Gastrocnemius medialis (tissue), 4 donors: ENCODE measurements around the gene CDH8. TPM values are rescaled to one million over a fixed set of nuclear protein-coding genes. Genes with fewer than 3 reads are reported as not detected.

Source experiments
- ATAC-seq, 2 donors: fragments of 150-250 bp; one replicate each; pipeline ENCODE4 v1.9.1; 2016
- DNase-seq, 2 donors: peaks; one replicate each; pipeline ENCODE4 v3.0.0-alpha.2; 2019
- H3K27ac ChIP-seq, 4 donors: fragments of 200-600 bp; sonication (generic); 1 replicate in 1 of 4; 2 replicates in 3 of 4; pipeline ENCODE4 v1.5.1; 2016 to 2018; ENCODE audit warnings: mild to moderate bottlenecking in 2 of 4, moderate library complexity in 1 of 4
- H3K27me3 ChIP-seq, 3 donors: fragments of 200-600 bp; sonication (generic) in 2 of 3; 1 replicate in 1 of 3; 2 replicates in 2 of 3; pipeline versions ENCODE4 v1.5.1 to v1.6.0; 2016 to 2019; ENCODE audit warnings: mild to moderate bottlenecking in 1 of 3, moderate library complexity in 1 of 3
- H3K36me3 ChIP-seq, 2 donors: fragments of 200-600 bp; sonication (generic) in 1 of 2; one replicate each; pipeline ENCODE4 v1.5.1; 2017 to 2018
- H3K4me1 ChIP-seq, 2 donors: fragments of 200-600 bp; sonication (generic) in 1 of 2; one replicate each; pipeline ENCODE4 v1.5.1; 2016 to 2017; ENCODE audit warnings: mild to moderate bottlenecking in 2 of 2
- H3K4me3 ChIP-seq, 4 donors: fragments of 200-600 bp; sonication (generic) in 3 of 4; 1 replicate in 1 of 4; 2 replicates in 3 of 4; pipeline ENCODE4 v1.5.1; 2016 to 2019; ENCODE audit warnings: mild to moderate bottlenecking in 2 of 4
- H3K9me3 ChIP-seq, 3 donors: fragments of 200-600 bp; sonication (generic) in 2 of 3; 1 replicate in 1 of 3; 2 replicates in 2 of 3; pipeline ENCODE4 v1.5.1; 2016 to 2019
- CTCF ChIP-seq, 5 experiments: fragments of 450-650 bp in 3 of 5; fragments of 200-600 bp in 2 of 5; sonication (generic) in 2 of 5; IDR thresholded peaks in 4 of 5; conservative IDR thresholded peaks in 1 of 5; 1 replicate in 4 of 5; 2 replicates in 1 of 5; pipeline ENCODE4 v1.5.1; 2016 to 2019; ENCODE audit warnings: antibody characterized with exemption in 5 of 5, mild to moderate bottlenecking in 3 of 5, moderate library complexity in 3 of 5
- POLR2A ChIP-seq, 2 donors: fragments of 450-650 bp; IDR thresholded peaks; one replicate each; pipeline ENCODE4 v1.6.1; 2017; ENCODE audit warnings: antibody characterized with exemption in 2 of 2, mild to moderate bottlenecking in 2 of 2, moderate library complexity in 2 of 2
- in situ Hi-C, 4 donors: fragments of 200-750 bp; cut with MboI; loops; one replicate each; pipeline versions ENCODE4 v1.15.0 to v1.8.0; 2017; ENCODE audit warnings: low sequenced_read_pairs in 4 of 4
- intact Hi-C: fragments of 100-400 bp; cut with DNase I; formaldehyde crosslinking; loops from one replicate; pipeline ENCODE4 v1.15.1; 2023; ENCODE audit warnings: low total_unique reads
- total RNA-seq, 4 donors: library from RNA; depleted of rRNA; stranded (reverse); fragments of >200 nt; gene quantifications; one replicate each; pipeline versions ENCODE4 v1.1.0 to v1.2.3, GENCODE V29; 2016

Gene CDH8
- total RNA-seq, 4 donors from 2014 or later = 0.04 to 0.20 (median 0.17) TPM; not detected in 1

GRCh38 chr16:62060089-62060488 is 23.9 kb upstream of the CDH8 start:
- in situ Hi-C loops (no loop called here), intact Hi-C loops (no loop called here)
- no peaks in the 10 kb centered on the region for H3K9me3 ChIP-seq
- H3K27me3 ChIP-seq = no peaks in the 10 kb centered on the region
- H3K4me1 ChIP-seq = no peaks in the 10 kb centered on the region
- H3K36me3 ChIP-seq = no peaks in the 10 kb centered on the region
- H3K27ac ChIP-seq = no peak overlapping the region
- TF ChIP-seq CTCF (IDR thresholded peaks at IDR 0.05 in 4 of 5, conservative IDR thresholded peaks at IDR 0.05 in 1 of 5) (no peak), POLR2A (IDR thresholded peaks at IDR 0.05) (no peak)
- no peak overlapping the region for H3K4me3 ChIP-seq
- DNase-seq (no peak), ATAC-seq (no peak)

- no peaks in the 10 kb centered on the region for H3K9me3 ChIP-seq
- H3K4me3 ChIP-seq = no peak overlapping the region
- in situ Hi-C loops (no loop called here), intact Hi-C loops (no loop called here)
- H3K27ac ChIP-seq = no peak overlapping the region
- ATAC-seq = no peak
- no peaks in the 10 kb centered on the region for H3K27me3 ChIP-seq
- H3K36me3 ChIP-seq = no peaks in the 10 kb centered on the region
- TF ChIP-seq POLR2A (IDR thresholded peaks at IDR 0.05) (no peak), CTCF (IDR thresholded peaks at IDR 0.05 in 4 of 5, conservative IDR thresholded peaks at IDR 0.05 in 1 of 5) (no peak)
- H3K4me1 ChIP-seq = no peaks in the 10 kb centered on the region
- DNase-seq = no peak
Observed at GRCh38 chr16:62059527-62059926, 23.3 kb upstream of the CDH8 start.

- intact Hi-C loops = no loop called here
- in situ Hi-C loops = no loop called here
Observed at GRCh38 chr16:62058412-62058811, 22.2 kb upstream of the CDH8 start.

GRCh38 chr16:62051942-62052341 is 15.7 kb upstream of the CDH8 start:
- Histone ChIP-seq H3K4me3 (no peak overlapping the region), H3K4me1 (no peaks in the 10 kb centered on the region), H3K27me3 (no peaks in the 10 kb centered on the region), H3K9me3 (no peaks in the 10 kb centered on the region), H3K27ac (no peak overlapping the region), H3K36me3 (no peaks in the 10 kb centered on the region)
- ATAC-seq (no peak), DNase-seq (no peak)
- TF ChIP-seq CTCF (IDR thresholded peaks at IDR 0.05 in 4 of 5, conservative IDR thresholded peaks at IDR 0.05 in 1 of 5) (no peak), POLR2A (IDR thresholded peaks at IDR 0.05) (no peak)
- intact Hi-C loops = no loop called here
- in situ Hi-C loops = no loop called here

More at GRCh38 chr16:62058412-62058811, 22.2 kb upstream of the CDH8 start:
- Histone ChIP-seq H3K36me3 (no peaks in the 10 kb centered on the region), H3K4me3 (no peak overlapping the region), H3K9me3 (no peaks in the 10 kb centered on the region), H3K27me3 (no peaks in the 10 kb centered on the region), H3K27ac (no peak overlapping the region), H3K4me1 (no peaks in the 10 kb centered on the region)
- no peak for ATAC-seq
- no peak for TF ChIP-seq CTCF (IDR thresholded peaks at IDR 0.05 in 4 of 5, conservative IDR thresholded peaks at IDR 0.05 in 1 of 5)
- TF ChIP-seq POLR2A (IDR thresholded peaks at IDR 0.05) = no peak
- no peak for DNase-seq

GRCh38 chr16:62050793-62051192 is 14.6 kb upstream of the CDH8 start:
- H3K27me3 ChIP-seq = no peaks in the 10 kb centered on the region
- no peak for DNase-seq
- H3K36me3 ChIP-seq = no peaks in the 10 kb centered on the region
- H3K4me1 ChIP-seq = no peaks in the 10 kb centered on the region
- intact Hi-C loops = no loop called here
- no peak for ATAC-seq
- H3K4me3 ChIP-seq = no peak overlapping the region
- in situ Hi-C loops = no loop called here
- TF ChIP-seq CTCF (IDR thresholded peaks at IDR 0.05 in 4 of 5, conservative IDR thresholded peaks at IDR 0.05 in 1 of 5) = no peak
- TF ChIP-seq POLR2A (IDR thresholded peaks at IDR 0.05) = no peak
- H3K27ac ChIP-seq = no peak overlapping the region
- H3K9me3 ChIP-seq = no peaks in the 10 kb centered on the region
